Measurements from ENCODE around the gene CRAMP1. TPM values are rescaled to one million over a fixed set of nuclear protein-coding genes. Genes with fewer than 3 reads are reported as not detected.

Gene CRAMP1
- total RNA-seq, 2 donors from 2014 or later: 29.2 to 40.0 TPM

DNA sequence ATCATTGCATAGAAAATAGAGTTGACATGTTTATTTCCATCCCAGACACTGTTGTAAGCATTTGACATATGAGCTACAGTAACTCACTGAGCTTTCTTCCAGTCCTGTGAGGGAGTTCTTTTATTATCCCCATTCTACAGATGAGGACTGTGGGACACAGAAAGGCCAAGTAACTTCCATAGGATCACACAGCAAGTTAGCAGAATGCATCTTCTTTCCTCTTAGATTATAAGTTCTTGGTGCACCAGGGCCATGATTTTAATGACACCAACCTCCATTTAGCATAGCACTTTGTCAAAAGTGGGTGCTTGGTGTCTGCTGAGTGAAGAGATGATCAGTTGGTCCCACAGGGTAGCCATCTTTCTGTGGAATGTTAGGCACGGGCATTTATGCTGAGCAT is 78.7 kb downstream of the CRAMP1 start:
- peak overlapping the region; percentile 14 for H3K27ac Mint-ChIP-seq

DNA sequence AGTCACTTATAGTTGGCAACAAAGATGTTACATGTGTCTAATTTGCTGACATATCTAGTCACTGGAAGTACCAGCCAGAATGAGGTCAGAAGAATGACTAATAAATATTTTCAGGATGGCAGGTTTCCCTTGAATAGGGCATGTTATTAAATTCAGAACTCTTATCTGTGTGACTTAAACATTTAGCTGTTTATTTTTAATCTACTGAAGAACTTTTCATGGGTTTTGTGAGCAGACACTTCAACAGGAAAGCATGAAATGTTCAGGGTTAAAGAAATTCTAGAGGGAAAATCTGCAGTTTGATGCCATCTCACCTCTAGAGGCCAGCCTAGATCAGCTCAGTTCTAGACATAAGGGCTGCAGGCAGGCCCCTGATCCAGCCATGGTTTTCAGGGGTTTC is 79.1 kb downstream of the CRAMP1 start:
- H3K4me1 ChIP-seq (ENCODE audit: control insufficient read depth, insufficient read depth, low read length): peaks cover 11% of the 10 kb centered on the region
- H3K27ac Mint-ChIP-seq: no peak overlapping the region
- DNase-seq: no peak
- peaks cover 95% of the 10 kb centered on the region for H3K36me3 ChIP-seq (ENCODE audit: control insufficient read depth, insufficient read depth, low read length)
- no peak overlapping the region for H3K27ac ChIP-seq (ENCODE audit: low read depth, low read length)
- H3K27me3 Mint-ChIP-seq (ENCODE audit: insufficient read depth): no peaks in the 10 kb centered on the region
- H3K4me1 Mint-ChIP-seq: peaks cover 21% of the 10 kb centered on the region
- TF ChIP-seq, protein P1, sequence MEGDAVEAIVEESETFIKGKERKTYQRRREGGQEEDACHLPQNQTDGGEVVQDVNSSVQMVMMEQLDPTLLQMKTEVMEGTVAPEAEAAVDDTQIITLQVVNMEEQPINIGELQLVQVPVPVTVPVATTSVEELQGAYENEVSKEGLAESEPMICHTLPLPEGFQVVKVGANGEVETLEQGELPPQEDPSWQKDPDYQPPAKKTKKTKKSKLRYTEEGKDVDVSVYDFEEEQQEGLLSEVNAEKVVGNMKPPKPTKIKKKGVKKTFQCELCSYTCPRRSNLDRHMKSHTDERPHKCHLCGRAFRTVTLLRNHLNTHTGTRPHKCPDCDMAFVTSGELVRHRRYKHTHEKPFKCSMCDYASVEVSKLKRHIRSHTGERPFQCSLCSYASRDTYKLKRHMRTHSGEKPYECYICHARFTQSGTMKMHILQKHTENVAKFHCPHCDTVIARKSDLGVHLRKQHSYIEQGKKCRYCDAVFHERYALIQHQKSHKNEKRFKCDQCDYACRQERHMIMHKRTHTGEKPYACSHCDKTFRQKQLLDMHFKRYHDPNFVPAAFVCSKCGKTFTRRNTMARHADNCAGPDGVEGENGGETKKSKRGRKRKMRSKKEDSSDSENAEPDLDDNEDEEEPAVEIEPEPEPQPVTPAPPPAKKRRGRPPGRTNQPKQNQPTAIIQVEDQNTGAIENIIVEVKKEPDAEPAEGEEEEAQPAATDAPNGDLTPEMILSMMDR (conservative IDR thresholded peaks at IDR 0.05): peak; percentile 21
- H3K36me3 Mint-ChIP-seq (ENCODE audit: low read depth): peaks cover 94% of the 10 kb centered on the region
- no peak overlapping the region for H3K9ac ChIP-seq (ENCODE audit: extremely low read depth, low read length, poor library complexity, severe bottlenecking)
- no peak overlapping the region for H3K4me3 Mint-ChIP-seq
- no peaks in the 10 kb centered on the region for H3K9me3 Mint-ChIP-seq
- H3K4me3 ChIP-seq (ENCODE audit: low read length): no peak overlapping the region
- no peaks in the 10 kb centered on the region for H3K9me3 ChIP-seq (ENCODE audit: control insufficient read depth, low read length)
- no peaks in the 10 kb centered on the region for H3K27me3 ChIP-seq (ENCODE audit: control insufficient read depth, insufficient read depth, low read length, poor library complexity, severe bottlenecking)

More for the DNA sequence above, 78.7 kb downstream of the CRAMP1 start:
- Mint-ChIP-seq H3K4me1 (peaks cover 21% of the 10 kb centered on the region), H3K4me3 (no peak overlapping the region), H3K27me3 (ENCODE audit: insufficient read depth) (no peaks in the 10 kb centered on the region), H3K36me3 (ENCODE audit: low read depth) (peaks cover 91% of the 10 kb centered on the region), H3K9me3 (no peaks in the 10 kb centered on the region)
- Histone ChIP-seq H3K36me3 (ENCODE audit: control insufficient read depth, insufficient read depth, low read length) (peaks cover 94% of the 10 kb centered on the region), H3K27me3 (ENCODE audit: control insufficient read depth, insufficient read depth, low read length, poor library complexity, severe bottlenecking) (no peaks in the 10 kb centered on the region), H3K9ac (ENCODE audit: extremely low read depth, low read length, poor library complexity, severe bottlenecking) (no peak overlapping the region), H3K9me3 (ENCODE audit: control insufficient read depth, low read length) (no peaks in the 10 kb centered on the region), H3K4me1 (ENCODE audit: control insufficient read depth, insufficient read depth, low read length) (peaks cover 11% of the 10 kb centered on the region), H3K4me3 (ENCODE audit: low read length) (no peak overlapping the region), H3K27ac (ENCODE audit: low read depth, low read length) (no peak overlapping the region)
- TF ChIP-seq, protein P1 (conservative IDR thresholded peaks at IDR 0.05): no peak
- WGBS, 2 experiments (ENCODE audit: insufficient coverage in 1 of 2, insufficient read length in 1 of 2): 88 to 100% methylated on average over 1 of the region's 1 CpG
- no peak for DNase-seq

DNA sequence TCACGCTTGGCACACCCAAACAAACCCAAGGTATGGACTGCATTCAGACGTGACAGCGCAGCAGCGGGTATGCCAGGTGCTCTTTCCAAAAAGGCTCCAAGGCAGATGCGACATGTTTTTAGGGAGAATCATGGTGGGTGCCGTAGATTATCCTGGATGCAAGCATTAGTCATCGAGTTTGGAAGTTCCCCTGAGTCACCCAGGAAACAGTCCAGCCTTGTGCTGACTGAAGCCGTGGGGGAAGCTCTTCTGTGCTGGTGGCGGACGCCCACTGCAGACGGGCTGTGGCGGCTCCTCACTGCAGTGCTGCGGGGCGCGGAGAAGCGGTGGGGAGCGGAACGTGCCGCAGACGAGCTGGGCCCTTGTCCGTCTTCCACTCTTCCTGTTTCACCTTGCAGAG is 79.8 kb downstream of the CRAMP1 start:
- TF ChIP-seq, protein P1 (conservative IDR thresholded peaks at IDR 0.05): no peak
- DNase-seq: no peak
- no peak overlapping the region for H3K4me3 Mint-ChIP-seq
- H3K36me3 Mint-ChIP-seq (ENCODE audit: low read depth): peaks cover 96% of the 10 kb centered on the region
- 96 to 97% methylated on average over 19 to 21 of the region's 21 CpGs for WGBS, 2 experiments (ENCODE audit: insufficient coverage in 1 of 2, insufficient read length in 1 of 2)
- no peak overlapping the region for H3K27ac Mint-ChIP-seq
- Histone ChIP-seq H3K4me3 (ENCODE audit: low read length) (no peak overlapping the region), H3K36me3 (ENCODE audit: control insufficient read depth, insufficient read depth, low read length) (peaks cover 95% of the 10 kb centered on the region), H3K9me3 (ENCODE audit: control insufficient read depth, low read length) (no peaks in the 10 kb centered on the region), H3K27ac (ENCODE audit: low read depth, low read length) (no peak overlapping the region), H3K27me3 (ENCODE audit: control insufficient read depth, insufficient read depth, low read length, poor library complexity, severe bottlenecking) (no peaks in the 10 kb centered on the region), H3K9ac (ENCODE audit: extremely low read depth, low read length, poor library complexity, severe bottlenecking) (no peak overlapping the region), H3K4me1 (ENCODE audit: control insufficient read depth, insufficient read depth, low read length) (peaks cover 11% of the 10 kb centered on the region)
- peaks cover 21% of the 10 kb centered on the region for H3K4me1 Mint-ChIP-seq
- no peaks in the 10 kb centered on the region for H3K27me3 Mint-ChIP-seq (ENCODE audit: insufficient read depth)
- no peaks in the 10 kb centered on the region for H3K9me3 Mint-ChIP-seq
